HEK293T (cell line): ENCODE results near the gene CKB.
A peak's percentile ranks its signal among the peaks of the same experiment; 100 is the strongest.

Source experiments
- ARNT ChIP-seq: fragments of 450-650 bp; IDR thresholded peaks from 2 replicates; pipeline ENCODE4 v1.6.1; 2017; ENCODE audit warnings: mild to moderate bottlenecking
- BHLHE40 ChIP-seq: fragments of 450-650 bp; IDR thresholded peaks from 2 replicates; pipeline ENCODE4 v1.6.1; 2016; ENCODE audit warnings: mild to moderate bottlenecking, moderate library complexity, borderline replicate concordance
- FOXK2 ChIP-seq: fragments of 450-650 bp; IDR thresholded peaks from 2 replicates; pipeline ENCODE4 v1.6.1; 2016; ENCODE audit warnings: mild to moderate bottlenecking
- FOXM1 ChIP-seq: fragments of 450-650 bp; IDR thresholded peaks from 2 replicates; pipeline ENCODE4 v1.6.1; 2017; ENCODE audit warnings: mild to moderate bottlenecking, borderline replicate concordance
- HDGF ChIP-seq: fragments of 450-650 bp; IDR thresholded peaks from 2 replicates; pipeline ENCODE4 v1.6.1; 2017; ENCODE audit warnings: antibody characterized with exemption, borderline replicate concordance
- NFRKB ChIP-seq: fragments of 450-650 bp; IDR thresholded peaks from 2 replicates; pipeline ENCODE4 v1.6.1; 2016; ENCODE audit warnings: mild to moderate bottlenecking, moderate library complexity
- SP1 ChIP-seq: fragments of 450-650 bp; IDR thresholded peaks from 2 replicates; pipeline ENCODE4 v1.6.1; 2017
- SUZ12 ChIP-seq: fragments of 450-650 bp; IDR thresholded peaks from 2 replicates; pipeline ENCODE4 v1.6.1; 2016; ENCODE audit warnings: mild to moderate bottlenecking
- TARDBP ChIP-seq: fragments of 450-650 bp; IDR thresholded peaks from 2 replicates; pipeline ENCODE4 v1.6.1; 2016

- TF ChIP-seq BHLHE40 (no peak), FOXK2 (no peak), SUZ12 (no peak), ARNT (no peak), HDGF (peak; percentile 87; the same call in 1 of the 2 replicates), TARDBP (no peak), FOXM1 (no peak), SP1 (no peak), NFRKB (no peak)
Measured at GRCh38 chr14:103520657-103521437, 1.8 kb downstream of the CKB start.
